Keratinocyte (primary cell): ENCODE measurements around the gene FHL1. TPM values are rescaled to one million over a fixed set of nuclear protein-coding genes. Genes with fewer than 3 reads are reported as not detected.

Experiments
- DNase-seq: peaks from one replicate; pipeline ENCODE4 v3.0.0-alpha.2; 2011; ENCODE audit warnings: low read depth, missing footprints, low spot score
- FAIRE-seq: peaks from 2 replicates; lab custom pipeline; 2011; peaks lifted over from hg19 to GRCh38; lab: Jason Lieb, UNC
- H2AFZ ChIP-seq: 2 replicates; pipeline ENCODE4 v1.6.0; 2012; ENCODE audit warnings: low read length, control low read depth, inconsistent platforms; ENCODE audit not compliant: control insufficient read depth
- H3K27ac ChIP-seq: 2 replicates; pipeline ENCODE4 v1.5.1; 2011; ENCODE audit warnings: low read length; ENCODE audit not compliant: control insufficient read depth, insufficient read depth
- H3K27me3 ChIP-seq: 3 replicates; pipeline ENCODE4 v1.6.0; 2011; ENCODE audit warnings: low read length; ENCODE audit not compliant: control insufficient read depth, insufficient read depth; ENCODE audit errors: extremely low read depth
- H3K36me3 ChIP-seq, 2 experiments: 2 replicates in 1 of 2; 3 replicates in 1 of 2; pipeline ENCODE4 v1.5.1; 2011; ENCODE audit warnings: low read length in 2 of 2, mild to moderate bottlenecking in 1 of 2; ENCODE audit not compliant: control insufficient read depth in 2 of 2, insufficient read depth in 2 of 2; ENCODE audit errors: extremely low read depth in 1 of 2
- H3K4me1 ChIP-seq: 3 replicates; pipeline ENCODE4 v1.5.1; 2011; ENCODE audit warnings: low read length; ENCODE audit not compliant: control insufficient read depth, insufficient read depth; ENCODE audit errors: extremely low read depth
- H3K4me2 ChIP-seq: 3 replicates; pipeline ENCODE4 v1.6.0; 2011; ENCODE audit warnings: low read depth, low read length; ENCODE audit not compliant: control insufficient read depth, insufficient read depth; ENCODE audit errors: extremely low read depth
- H3K4me3 ChIP-seq, 3 experiments: fragments of 200-600 bp in 1 of 3; sonication (generic) in 1 of 3; 2 replicates in 2 of 3; 3 replicates in 1 of 3; pipeline ENCODE4 v1.5.1; 2011 to 2016; ENCODE audit warnings: low read length in 3 of 3, mild to moderate bottlenecking in 3 of 3, control low read depth in 2 of 3, inconsistent platforms in 1 of 3, low read depth in 1 of 3, mixed read lengths in 1 of 3, mixed run types in 1 of 3, moderate library complexity in 1 of 3; ENCODE audit not compliant: control insufficient read depth in 2 of 3, insufficient read depth in 2 of 3; ENCODE audit errors: extremely low read depth in 1 of 3
- H3K79me2 ChIP-seq: 2 replicates; pipeline ENCODE4 v1.6.0; 2012; ENCODE audit warnings: low read length; ENCODE audit not compliant: control insufficient read depth, insufficient read depth
- H3K9ac ChIP-seq: 3 replicates; pipeline ENCODE4 v1.6.0; 2011; ENCODE audit warnings: low read length; ENCODE audit not compliant: control insufficient read depth, insufficient read depth; ENCODE audit errors: extremely low read depth
- H3K9me1 ChIP-seq: 3 replicates; pipeline ENCODE4 v1.6.0; 2011; ENCODE audit warnings: low read length; ENCODE audit not compliant: control insufficient read depth, insufficient read depth; ENCODE audit errors: extremely low read depth
- H3K9me3 ChIP-seq: 2 replicates; pipeline ENCODE4 v1.5.1; 2012; ENCODE audit warnings: low read depth, low read length; ENCODE audit not compliant: control insufficient read depth
- H4K20me1 ChIP-seq: 3 replicates; pipeline ENCODE4 v1.6.0; 2011; ENCODE audit warnings: low read length; ENCODE audit not compliant: control insufficient read depth, insufficient read depth; ENCODE audit errors: extremely low read depth
- EZH2 ChIP-seq: IDR thresholded peaks from one replicate; pipeline ENCODE4 v1.6.1; 2012; ENCODE audit warnings: inconsistent platforms, mild to moderate bottlenecking, low read length, moderate library complexity
- dilution Hi-C: fragments of 300-500 bp; cut with MboI; formaldehyde crosslinking; loops from one replicate; pipeline ENCODE4 v1.7.0; 2020; ENCODE audit warnings: low sequenced_read_pairs; ENCODE audit not compliant: extremely low pct_ligation_motif_present
- polyA plus RNA-seq, 5 experiments: library from polyadenylated mRNA; depleted of rRNA in 3 of 5; stranded (reverse) in 3 of 5; stranded (forward) in 1 of 5; unstranded in 1 of 5; fragments of >200 nt; gene quantifications; 1 replicate in 1 of 5; 2 replicates in 3 of 5; 3 replicates in 1 of 5; pipeline versions ENCODE4 v1.2.1 to v1.2.3, GENCODE V29; 2011 to 2012; ENCODE audit warnings: missing spikeins in 2 of 5, low read depth in 1 of 5, low replicate concordance in 1 of 5
- TF ChIP-seq, protein P1 (sequence below), 3 experiments: IDR thresholded peaks in 1 of 3; conservative IDR thresholded peaks in 1 of 3; optimal IDR thresholded peaks in 1 of 3; 2 replicates in 2 of 3; 3 replicates in 1 of 3; pipeline versions ENCODE3 to v1.5.1; 2011; ENCODE audit warnings: low read length in 3 of 3, mild to moderate bottlenecking in 3 of 3, moderate library complexity in 2 of 3, control low read depth in 1 of 3, inconsistent platforms in 1 of 3; ENCODE audit not compliant: insufficient read depth in 2 of 3; ENCODE audit errors: extremely low read depth in 1 of 3

FHL1 gene
- polyA plus RNA-seq, 1 donor (not counting 4 experiments of a cell fraction or from before 2014, with no cell fraction given), result 203 TPM

DNA sequence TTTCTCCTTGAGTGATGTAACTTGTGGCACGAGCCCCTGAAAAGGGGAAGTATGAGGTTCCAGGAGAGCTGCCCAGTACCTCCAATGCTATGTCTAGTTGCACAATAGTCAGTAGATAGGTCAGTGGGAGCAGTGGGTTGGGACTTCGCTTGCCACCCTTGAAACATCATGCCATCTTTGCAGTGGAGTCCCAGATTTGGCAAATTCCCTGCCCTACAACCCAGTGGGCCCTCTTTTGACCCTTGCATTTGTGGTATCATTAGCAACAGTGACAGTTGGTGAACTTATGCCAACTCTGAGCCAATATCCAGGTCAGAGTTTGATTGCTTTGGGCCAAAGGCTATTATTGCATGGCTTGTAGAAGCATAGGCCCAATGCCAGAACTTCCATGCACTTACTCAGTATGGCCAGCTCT lies 12.3 kb downstream of the FHL1 start:
- Histone ChIP-seq H3K9me1 (no peaks in the 10 kb centered on the region), H2AFZ (no peak overlapping the region), H3K27ac (no peak overlapping the region), H4K20me1 (no peaks in the 10 kb centered on the region), H3K9ac (no peak overlapping the region), H3K9me3 (no peaks in the 10 kb centered on the region), H3K79me2 (peaks cover 58% of the 10 kb centered on the region), H3K4me1 (no peaks in the 10 kb centered on the region), H3K4me2 (no peak overlapping the region), H3K27me3 (no peaks in the 10 kb centered on the region), H3K36me3 (no peaks in the 10 kb centered on the region), H3K4me3 (no peak overlapping the region)
- FAIRE-seq (no peak), DNase-seq (no peak)
- dilution Hi-C loops, result no loop called here
- TF ChIP-seq, protein P1, sequence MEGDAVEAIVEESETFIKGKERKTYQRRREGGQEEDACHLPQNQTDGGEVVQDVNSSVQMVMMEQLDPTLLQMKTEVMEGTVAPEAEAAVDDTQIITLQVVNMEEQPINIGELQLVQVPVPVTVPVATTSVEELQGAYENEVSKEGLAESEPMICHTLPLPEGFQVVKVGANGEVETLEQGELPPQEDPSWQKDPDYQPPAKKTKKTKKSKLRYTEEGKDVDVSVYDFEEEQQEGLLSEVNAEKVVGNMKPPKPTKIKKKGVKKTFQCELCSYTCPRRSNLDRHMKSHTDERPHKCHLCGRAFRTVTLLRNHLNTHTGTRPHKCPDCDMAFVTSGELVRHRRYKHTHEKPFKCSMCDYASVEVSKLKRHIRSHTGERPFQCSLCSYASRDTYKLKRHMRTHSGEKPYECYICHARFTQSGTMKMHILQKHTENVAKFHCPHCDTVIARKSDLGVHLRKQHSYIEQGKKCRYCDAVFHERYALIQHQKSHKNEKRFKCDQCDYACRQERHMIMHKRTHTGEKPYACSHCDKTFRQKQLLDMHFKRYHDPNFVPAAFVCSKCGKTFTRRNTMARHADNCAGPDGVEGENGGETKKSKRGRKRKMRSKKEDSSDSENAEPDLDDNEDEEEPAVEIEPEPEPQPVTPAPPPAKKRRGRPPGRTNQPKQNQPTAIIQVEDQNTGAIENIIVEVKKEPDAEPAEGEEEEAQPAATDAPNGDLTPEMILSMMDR (optimal IDR thresholded peaks at IDR 0.05 in 1 of 3, IDR thresholded peaks at IDR 0.05 in 1 of 3, conservative IDR thresholded peaks at IDR 0.05 in 1 of 3; ENCODE audit: extremely low read depth in 1 of 3, insufficient read depth in 2 of 3, low read length in 3 of 3), result no peak
- TF ChIP-seq EZH2, result no peak

GRCh38 chrX:136162827-136163570 lies 15.7 kb downstream of the FHL1 start:
- H3K27me3 ChIP-seq, result no peaks in the 10 kb centered on the region
- TF ChIP-seq EZH2, result no peak
- TF ChIP-seq, protein P1 (optimal IDR thresholded peaks at IDR 0.05 in 1 of 3, IDR thresholded peaks at IDR 0.05 in 1 of 3, conservative IDR thresholded peaks at IDR 0.05 in 1 of 3; ENCODE audit: extremely low read depth in 1 of 3, insufficient read depth in 2 of 3, low read length in 3 of 3), result peak; percentile 62 to 84 (median 78)
- no peak overlapping the region for H3K4me2 ChIP-seq
- peaks cover 62% of the 10 kb centered on the region for H3K79me2 ChIP-seq
- FAIRE-seq (peak; percentile 55), DNase-seq (peak; percentile 11)
- no peaks in the 10 kb centered on the region for H3K36me3 ChIP-seq
- no peaks in the 10 kb centered on the region for H4K20me1 ChIP-seq
- no peak overlapping the region for H2AFZ ChIP-seq
- H3K4me3 ChIP-seq, result no peak overlapping the region
- no peak overlapping the region for H3K9ac ChIP-seq
- H3K9me3 ChIP-seq, result no peaks in the 10 kb centered on the region
- H3K9me1 ChIP-seq, result no peaks in the 10 kb centered on the region
- no peaks in the 10 kb centered on the region for H3K4me1 ChIP-seq
- no peak overlapping the region for H3K27ac ChIP-seq
- dilution Hi-C loops, result no loop called here
